GM19239 (cell line): ENCODE results near the gene DDR1.
"Not testable (repeated sequence)": the region's sequence is repeated elsewhere in the genome, so short reads cannot be mapped to it uniquely, and the experiment has no call there.

ENCODE experiments used
- DNase-seq: peaks from one replicate; pipeline ENCODE4 v3.0.0; 2011; ENCODE audit warnings: low spot score; ENCODE audit not compliant: insufficient read length
- FAIRE-seq: peaks from 2 replicates; lab custom pipeline; 2011; peaks lifted over from hg19 to GRCh38; lab: Jason Lieb, UNC

DDR1 gene

GRCh38 chr6:30852459-30852858, 31.9 kb upstream of the DDR1 start:
- not testable (repeated sequence) for DNase-seq, FAIRE-seq

- FAIRE-seq (no peak), DNase-seq (no peak)
Observed at GRCh38 chr6:30854285-30855040, 29.9 kb upstream of the DDR1 start.

GRCh38 chr6:30855429-30856075, 28.8 kb upstream of the DDR1 start:
- no peak for FAIRE-seq
- DNase-seq = no peak

GRCh38 chr6:30857112-30857511, 27.2 kb upstream of the DDR1 start:
- FAIRE-seq (no peak), DNase-seq (no peak)

- DNase-seq (no peak), FAIRE-seq (no peak)
Observed at GRCh38 chr6:30857549-30857948, 26.8 kb upstream of the DDR1 start.

DNA sequence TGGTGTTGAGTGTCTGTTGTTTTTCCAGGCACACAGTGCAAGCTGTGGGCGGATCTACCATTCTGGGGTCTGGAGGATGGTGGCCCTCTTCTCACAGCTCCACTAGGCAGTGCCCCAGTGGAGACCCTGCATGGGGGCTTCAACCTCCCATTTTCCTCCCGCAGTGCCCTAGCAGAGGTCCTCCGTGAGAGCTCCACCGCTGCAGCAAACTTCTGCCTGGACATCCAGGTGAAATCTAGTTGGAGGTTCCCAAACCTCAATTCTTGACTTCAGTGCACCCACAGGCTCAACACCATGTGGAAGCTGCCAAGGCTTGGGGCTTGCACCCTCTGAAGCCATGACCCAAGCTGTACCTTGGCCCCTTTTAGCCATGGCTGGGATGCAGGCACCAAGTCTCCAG, 24.6 kb upstream of the DDR1 start:
- FAIRE-seq = not testable (repeated sequence)

GRCh38 chr6:30861257-30862048, 22.9 kb upstream of the DDR1 start:
- FAIRE-seq (no peak), DNase-seq (no peak)

More for the DNA sequence above, 24.6 kb upstream of the DDR1 start:
- DNase-seq = not testable (repeated sequence)

GRCh38 chr6:30862156-30862875, 22.0 kb upstream of the DDR1 start:
- FAIRE-seq (no peak), DNase-seq (no peak)

DNA sequence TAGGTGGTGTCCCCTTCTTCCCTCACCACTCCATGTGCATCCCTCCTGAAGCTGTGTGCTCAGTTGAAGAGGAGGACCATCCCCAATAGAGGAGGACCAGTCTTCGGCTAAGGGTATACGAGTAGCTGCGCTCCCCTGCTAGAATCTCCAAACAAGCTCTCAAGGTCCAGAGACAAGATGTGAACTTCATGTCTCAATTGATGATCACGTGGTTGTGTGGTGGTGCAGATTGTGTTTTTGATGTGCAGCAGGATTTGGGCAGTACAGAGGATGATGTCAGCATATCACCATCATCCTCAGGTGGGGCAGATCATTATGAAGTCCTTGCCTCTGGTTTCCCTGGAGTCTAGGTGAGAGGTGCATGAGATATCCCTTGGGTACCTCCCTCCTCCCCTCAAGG, 20.0 kb upstream of the DDR1 start:
- DNase-seq (no peak), FAIRE-seq (no peak)

DNA sequence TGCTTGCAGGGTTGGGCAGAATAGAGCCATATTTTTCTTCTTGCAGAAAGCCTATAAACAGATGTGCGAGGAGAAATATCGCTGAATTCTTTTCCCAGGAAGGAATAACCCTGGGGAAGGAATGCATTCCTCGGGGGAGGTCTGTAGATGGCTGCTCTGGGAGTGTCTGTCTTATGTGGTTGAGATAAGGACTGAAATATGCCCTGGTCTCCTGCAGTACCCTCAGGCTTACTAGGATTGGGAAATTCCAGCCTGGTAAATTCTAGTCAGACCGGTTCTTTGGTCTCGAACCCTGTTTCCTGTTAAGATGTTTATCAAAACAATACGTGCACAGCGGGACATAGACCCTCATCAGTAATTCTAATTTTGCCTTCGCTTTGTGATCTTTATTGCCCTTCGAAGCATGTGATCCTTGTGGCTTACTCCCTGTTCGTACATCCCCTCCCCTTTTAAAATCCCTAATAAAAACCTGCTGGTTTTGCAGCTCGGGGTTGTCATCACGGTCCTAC, 15.0 kb upstream of the DDR1 start:
- not testable (repeated sequence) for FAIRE-seq, DNase-seq

DNA sequence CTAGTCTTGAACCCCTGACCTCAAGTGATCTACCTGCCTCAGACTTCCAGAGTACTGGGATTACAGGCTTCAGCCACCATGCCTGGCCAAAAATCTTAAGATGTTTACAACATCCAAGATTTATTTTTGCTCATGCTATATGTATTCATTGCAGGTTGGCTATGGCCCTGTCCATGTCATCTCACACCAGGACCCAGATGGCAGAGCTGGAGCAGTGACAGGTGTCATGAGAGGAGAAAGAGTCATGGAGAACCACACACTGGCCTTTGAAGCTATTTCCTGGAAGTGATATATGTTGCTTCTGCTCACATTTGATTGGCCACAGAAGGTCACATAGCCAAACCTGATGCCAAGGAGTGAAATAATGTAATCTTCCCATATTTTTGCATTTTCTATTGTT, 13.8 kb upstream of the DDR1 start:
- DNase-seq = no peak
- FAIRE-seq = no peak

GRCh38 chr6:30871592-30872183, 12.6 kb upstream of the DDR1 start:
- FAIRE-seq = no peak
- DNase-seq = no peak

DNA sequence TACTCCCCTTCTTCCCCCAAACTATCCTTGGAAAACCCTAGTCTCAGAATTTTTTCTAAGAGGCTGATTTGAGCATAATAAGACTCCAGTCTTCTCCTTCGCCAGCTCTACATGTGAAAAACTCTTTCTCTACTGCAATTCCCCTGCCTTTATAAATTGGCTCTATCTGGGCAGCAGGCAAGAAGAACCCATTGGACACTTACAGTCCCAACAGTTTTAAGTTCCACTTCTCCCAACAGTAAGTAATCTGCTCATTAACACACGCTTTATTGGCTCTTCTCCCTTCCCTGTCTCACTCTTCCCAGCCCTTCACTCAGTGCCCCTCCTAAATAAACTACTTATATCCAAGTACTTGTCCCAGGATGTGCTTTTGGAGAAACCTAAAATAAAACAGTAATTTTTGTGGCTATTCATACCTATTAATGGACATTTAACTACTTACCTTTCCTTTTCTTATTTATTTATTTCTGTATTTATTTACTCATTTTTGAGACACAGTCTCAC, 11.1 kb upstream of the DDR1 start:
- DNase-seq (no peak), FAIRE-seq (no peak)

GRCh38 chr6:30873795-30874194, 10.5 kb upstream of the DDR1 start:
- FAIRE-seq, DNase-seq: not testable (repeated sequence)

DNA sequence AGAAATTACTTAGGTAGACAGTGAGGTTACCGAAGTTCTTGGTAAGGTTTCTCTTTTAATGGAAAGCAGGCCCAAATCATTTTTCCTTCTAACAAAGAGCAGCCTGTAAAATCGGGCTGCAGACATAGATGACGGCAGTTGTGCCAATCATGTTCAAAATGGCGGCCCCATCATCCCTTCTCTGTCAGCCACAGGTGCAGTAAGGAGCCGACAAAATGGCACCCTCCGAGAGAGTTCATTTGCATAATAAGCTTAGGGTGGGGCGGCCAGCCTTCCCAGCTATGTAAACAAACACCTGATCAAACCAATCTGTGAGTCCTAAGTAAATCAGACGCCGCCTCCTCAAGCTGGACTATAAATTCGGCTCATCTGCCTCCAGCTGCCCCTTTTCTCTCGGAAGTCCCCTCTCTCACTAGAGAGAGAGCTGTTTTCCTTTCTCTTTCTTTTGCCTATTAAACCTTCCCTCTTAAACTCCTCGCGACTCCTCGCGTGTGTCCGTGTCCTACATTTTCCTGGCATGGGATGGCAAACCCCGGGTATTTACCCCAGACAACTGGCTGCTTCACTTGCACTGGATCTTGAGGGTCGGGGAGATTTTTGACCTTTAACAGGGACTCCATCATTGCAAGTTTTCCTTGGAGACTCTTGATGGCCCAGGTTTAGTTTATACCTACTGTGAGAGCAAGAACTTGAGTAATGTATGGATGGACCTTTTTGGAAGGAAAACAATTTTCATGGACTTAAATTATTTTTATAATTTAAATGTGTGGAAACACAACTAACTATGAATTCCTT, 8.9 kb upstream of the DDR1 start:
- FAIRE-seq (no peak), DNase-seq (no peak)

DNA sequence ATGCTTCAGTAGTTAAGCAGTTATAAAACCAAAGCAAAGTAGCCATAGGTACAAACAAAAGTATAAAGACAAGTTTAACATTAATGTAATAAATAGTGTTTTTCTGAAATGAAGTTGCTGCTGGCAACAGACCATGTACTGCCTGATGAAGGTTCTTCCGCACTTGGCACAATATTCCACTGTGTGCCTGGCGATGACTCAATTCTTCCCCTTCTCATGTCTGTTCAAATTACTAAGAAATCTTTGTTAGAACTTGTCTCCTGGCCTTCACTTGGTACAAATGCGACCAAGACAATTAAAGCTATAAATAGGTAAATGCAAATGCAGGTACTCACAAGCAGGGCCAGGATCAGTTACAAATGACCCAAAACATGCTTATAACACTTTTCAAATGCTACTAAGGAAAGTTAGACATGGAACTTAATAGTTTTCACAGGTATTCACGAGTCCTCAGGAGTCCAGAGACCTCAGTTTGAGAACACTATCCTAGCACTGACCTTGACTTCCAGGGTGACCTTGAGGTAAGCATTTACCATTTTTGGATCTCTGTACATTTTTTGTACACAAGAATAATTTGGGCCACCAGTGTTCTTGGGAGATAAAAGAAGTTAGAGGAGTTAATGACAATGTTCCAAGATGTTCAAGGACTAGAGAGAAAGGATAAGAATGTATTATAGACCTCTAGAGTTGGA, 8.1 kb upstream of the DDR1 start:
- DNase-seq = no peak
- no peak for FAIRE-seq

DNA sequence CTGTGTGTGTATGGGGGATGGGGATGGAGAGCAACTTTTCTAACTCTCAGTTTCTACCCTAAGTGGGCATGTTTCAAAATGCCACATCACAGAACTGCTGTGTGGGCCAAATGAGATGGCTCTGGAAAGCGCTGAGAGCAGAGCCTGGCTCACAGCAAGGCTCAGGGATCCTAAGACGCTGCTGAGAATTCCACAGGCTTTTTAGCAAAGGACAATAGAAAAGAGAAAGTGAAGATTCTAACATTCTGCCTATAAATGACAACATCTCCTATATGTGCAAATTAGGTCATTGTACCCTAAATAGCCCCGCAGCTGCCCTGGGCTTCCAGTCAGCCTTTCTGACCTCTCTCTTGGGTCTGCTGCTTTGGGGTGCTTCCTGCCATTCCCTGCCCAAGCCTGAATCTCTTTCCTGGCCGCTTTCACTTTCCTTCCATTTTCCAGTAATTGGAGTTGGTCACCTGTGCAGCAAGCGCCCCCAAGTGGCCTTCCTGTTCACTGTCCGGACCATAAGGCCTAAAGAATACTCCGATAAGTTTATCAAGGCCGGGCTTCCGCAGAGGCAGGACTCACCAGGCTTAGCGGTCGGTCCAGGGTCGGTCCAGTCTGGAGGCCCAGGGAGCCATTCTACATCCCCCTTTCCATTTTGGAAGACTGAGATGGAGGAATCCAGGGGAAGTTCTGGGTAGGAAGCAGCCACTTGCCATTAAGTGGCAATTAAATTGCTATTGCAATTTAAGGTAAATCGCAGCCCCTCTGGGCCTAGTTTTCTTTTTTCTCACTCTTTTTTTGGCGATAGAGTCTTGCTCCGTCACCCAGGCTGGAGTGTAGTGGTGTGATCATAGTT, 6.7 kb upstream of the DDR1 start:
- peak; percentile 89 for FAIRE-seq
- peak; percentile 64 for DNase-seq
